PFSK-1 (cell line): ENCODE results near the gene OR1F1.

Experiments used
- FOXP2 ChIP-seq: optimal IDR thresholded peaks from 2 replicates; pipeline ENCODE3; 2011; ENCODE audit warnings: borderline replicate concordance, control low read depth, inconsistent platforms; ENCODE audit not compliant: insufficient read depth; ENCODE audit errors: extremely low read length, extremely low read depth
- POLR2AphosphoS5 ChIP-seq: IDR thresholded peaks from 2 replicates; pipeline ENCODE4 v1.6.1; 2012; ENCODE audit warnings: low read depth, mild to moderate bottlenecking, control low read depth, low read length, moderate library complexity
- SIN3A ChIP-seq: IDR thresholded peaks from 2 replicates; pipeline ENCODE4 v1.6.1; 2012; ENCODE audit warnings: mild to moderate bottlenecking, low read length, moderate library complexity, borderline replicate concordance; ENCODE audit not compliant: insufficient read depth
- TAF1 ChIP-seq: IDR thresholded peaks from 2 replicates; pipeline ENCODE4 v1.6.1; 2012; ENCODE audit warnings: low read length, control low read depth, borderline replicate concordance; ENCODE audit not compliant: insufficient read depth

GRCh38 chr16:3254309-3254708 lies 66.3 kb downstream of the OR1F1 start:
- no peak for TF ChIP-seq POLR2AphosphoS5
- no peak for TF ChIP-seq SIN3A
- no peak for TF ChIP-seq TAF1
- TF ChIP-seq FOXP2: no peak
